GM12801 (cell line): ENCODE results near the gene EFNA5.

Source experiments
- TF ChIP-seq, protein P1 (sequence below): IDR thresholded peaks from one replicate; pipeline ENCODE4 v1.5.1; 2011; ENCODE audit warnings: control low read depth; ENCODE audit not compliant: insufficient read length; ENCODE audit errors: extremely low read depth

The EFNA5 gene

DNA sequence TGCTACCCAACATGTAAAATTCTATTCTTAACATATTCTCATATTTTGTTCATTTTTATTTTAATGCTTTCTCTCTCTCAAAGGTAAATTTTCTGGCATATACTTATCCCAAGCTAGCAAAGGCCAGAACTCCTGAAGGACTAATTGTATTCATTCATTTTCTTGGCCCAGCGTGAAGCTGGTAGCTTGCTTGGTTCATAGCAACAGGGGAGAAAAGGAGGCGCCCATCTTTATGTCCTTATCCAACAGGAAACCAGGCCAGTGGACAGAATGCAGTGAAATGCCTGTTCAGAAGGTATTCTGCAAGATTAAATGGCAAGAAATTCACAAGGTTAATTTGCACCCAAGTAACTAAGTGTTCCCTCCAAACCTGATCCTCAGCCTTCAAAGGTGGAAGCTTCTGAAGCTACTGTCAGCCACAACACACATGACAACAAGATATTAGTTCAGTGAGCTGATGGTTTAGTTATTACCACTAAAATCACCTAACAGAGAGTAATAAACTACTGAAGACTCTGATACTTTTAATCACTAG lies 5.6 kb downstream of the EFNA5 start:
- TF ChIP-seq, protein P1, sequence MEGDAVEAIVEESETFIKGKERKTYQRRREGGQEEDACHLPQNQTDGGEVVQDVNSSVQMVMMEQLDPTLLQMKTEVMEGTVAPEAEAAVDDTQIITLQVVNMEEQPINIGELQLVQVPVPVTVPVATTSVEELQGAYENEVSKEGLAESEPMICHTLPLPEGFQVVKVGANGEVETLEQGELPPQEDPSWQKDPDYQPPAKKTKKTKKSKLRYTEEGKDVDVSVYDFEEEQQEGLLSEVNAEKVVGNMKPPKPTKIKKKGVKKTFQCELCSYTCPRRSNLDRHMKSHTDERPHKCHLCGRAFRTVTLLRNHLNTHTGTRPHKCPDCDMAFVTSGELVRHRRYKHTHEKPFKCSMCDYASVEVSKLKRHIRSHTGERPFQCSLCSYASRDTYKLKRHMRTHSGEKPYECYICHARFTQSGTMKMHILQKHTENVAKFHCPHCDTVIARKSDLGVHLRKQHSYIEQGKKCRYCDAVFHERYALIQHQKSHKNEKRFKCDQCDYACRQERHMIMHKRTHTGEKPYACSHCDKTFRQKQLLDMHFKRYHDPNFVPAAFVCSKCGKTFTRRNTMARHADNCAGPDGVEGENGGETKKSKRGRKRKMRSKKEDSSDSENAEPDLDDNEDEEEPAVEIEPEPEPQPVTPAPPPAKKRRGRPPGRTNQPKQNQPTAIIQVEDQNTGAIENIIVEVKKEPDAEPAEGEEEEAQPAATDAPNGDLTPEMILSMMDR, result no peak

GRCh38 chr5:107663697-107664096 lies 7.0 kb downstream of the EFNA5 start:
- TF ChIP-seq, protein P1, result no peak

DNA sequence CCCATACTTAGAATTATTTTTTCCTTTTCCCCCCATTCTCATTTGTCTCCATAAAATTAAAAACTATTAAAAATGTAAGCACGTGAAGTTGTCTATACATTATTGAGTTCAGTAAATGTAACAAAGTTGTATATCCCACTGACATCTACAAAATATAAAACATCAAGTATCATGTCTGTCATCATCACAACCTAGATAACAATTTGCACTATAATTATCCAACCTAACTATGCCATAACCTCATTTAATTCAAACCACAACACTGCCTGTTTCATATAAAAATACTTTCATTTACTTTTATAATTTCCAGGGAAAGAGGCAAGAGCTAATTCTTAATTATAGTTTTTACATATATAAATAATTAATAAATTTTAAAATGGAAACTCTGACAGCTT lies 9.1 kb downstream of the EFNA5 start:
- TF ChIP-seq, protein P1, result no peak

- TF ChIP-seq, protein P1, result no peak
These were observed 9.6 kb downstream of the EFNA5 start for GRCh38 chr5:107661038-107661649.

DNA sequence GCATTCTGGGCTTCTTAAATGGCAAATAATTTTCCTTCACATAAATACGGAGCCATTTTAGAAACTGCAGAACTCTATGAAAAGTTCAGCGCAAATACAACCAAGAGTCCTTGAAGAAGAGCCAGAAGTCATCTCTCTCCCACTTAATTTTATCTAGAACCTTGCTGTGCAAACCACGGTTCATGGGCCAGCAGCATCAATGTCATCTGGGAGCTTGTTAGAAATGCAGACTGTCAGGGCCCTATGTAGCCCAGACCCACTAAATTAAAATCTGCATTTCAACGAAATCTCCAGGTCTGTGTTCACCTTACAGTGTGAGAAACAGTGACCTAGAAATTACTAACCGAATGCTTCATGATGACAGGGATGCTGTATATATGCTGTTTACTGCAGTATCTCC lies 12.2 kb downstream of the EFNA5 start:
- TF ChIP-seq, protein P1, result no peak

DNA sequence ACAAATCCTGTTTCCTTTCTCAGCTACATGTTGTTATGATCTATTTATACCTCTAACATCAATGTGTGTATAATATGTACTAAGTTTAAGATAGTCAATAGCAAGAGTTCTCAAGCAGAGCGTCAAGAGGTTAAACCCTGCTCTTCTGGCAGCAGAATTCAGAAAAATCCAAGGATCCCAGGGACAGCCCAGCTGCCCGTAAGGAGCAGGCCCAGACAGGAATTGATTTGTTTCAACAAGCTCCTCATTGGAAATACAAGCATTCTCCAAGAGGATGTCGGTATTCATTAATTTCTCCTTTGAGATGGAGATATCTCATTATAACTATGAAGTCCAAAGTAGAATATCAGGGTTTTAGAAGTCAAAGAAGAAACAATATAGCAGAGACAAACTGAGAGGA lies 14.9 kb downstream of the EFNA5 start:
- TF ChIP-seq, protein P1, result no peak

DNA sequence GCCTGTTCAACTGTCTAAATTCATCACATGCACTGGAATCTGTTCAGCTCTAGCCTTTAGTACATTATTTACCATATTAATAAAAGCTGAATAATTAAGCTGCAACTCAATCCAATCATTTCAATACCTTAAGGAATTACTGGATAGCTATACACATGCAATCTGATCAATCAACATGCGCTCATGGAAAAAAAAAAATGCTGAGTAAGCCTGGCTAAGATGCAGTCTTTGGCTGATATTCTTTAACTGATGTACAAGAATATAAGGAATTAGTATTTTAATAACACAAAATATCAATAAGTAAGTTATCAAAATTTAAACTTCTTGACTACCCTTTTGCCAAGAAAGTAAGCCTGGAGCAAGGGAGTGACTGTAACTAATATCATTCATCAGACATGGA lies 15.9 kb downstream of the EFNA5 start:
- TF ChIP-seq, protein P1, result no peak
